Stimulated activated CD4-positive, alpha-beta T cell treated with anti-CD3 and anti-CD28 coated beads, Interleukin-1b, Interleukin-23, amount 100 ng/mL, for 24 hours (primary cell): ENCODE results near the gene KDM5B.
"Not testable (repeated sequence)": the region's sequence is repeated elsewhere in the genome, so short reads cannot be mapped to it uniquely, and the experiment has no call there.

ENCODE experiments used
- DNase-seq, 4 experiments: peaks; one replicate each; pipeline ENCODE4 v3.0.0-alpha.2; 2020; ENCODE audit warnings: low read depth in 4 of 4, low spot score in 1 of 4

Gene KDM5B

DNA sequence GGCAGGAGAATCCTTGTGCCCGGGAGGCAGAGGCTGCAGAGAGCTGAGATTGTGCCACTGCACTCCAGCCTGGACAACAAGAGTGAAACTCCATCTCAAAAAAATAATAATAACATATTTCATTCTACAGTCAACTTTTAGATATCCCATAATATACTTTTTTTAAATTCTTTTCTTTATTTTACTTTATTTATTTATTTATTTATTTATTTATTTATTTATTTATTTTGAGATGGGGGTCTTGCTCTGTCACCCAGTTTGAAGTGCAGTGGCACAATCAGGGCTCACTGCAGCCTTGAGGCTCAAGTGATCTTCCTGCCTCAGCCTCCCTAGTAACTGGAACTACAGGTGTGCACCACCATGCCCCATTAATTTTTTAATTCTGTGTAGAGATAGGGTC lies 94.0 kb downstream of the KDM5B start:
- not testable (repeated sequence) for DNase-seq

- no peak for DNase-seq
Observed at GRCh38 chr1:202713110-202713509, 95.1 kb downstream of the KDM5B start.

DNA sequence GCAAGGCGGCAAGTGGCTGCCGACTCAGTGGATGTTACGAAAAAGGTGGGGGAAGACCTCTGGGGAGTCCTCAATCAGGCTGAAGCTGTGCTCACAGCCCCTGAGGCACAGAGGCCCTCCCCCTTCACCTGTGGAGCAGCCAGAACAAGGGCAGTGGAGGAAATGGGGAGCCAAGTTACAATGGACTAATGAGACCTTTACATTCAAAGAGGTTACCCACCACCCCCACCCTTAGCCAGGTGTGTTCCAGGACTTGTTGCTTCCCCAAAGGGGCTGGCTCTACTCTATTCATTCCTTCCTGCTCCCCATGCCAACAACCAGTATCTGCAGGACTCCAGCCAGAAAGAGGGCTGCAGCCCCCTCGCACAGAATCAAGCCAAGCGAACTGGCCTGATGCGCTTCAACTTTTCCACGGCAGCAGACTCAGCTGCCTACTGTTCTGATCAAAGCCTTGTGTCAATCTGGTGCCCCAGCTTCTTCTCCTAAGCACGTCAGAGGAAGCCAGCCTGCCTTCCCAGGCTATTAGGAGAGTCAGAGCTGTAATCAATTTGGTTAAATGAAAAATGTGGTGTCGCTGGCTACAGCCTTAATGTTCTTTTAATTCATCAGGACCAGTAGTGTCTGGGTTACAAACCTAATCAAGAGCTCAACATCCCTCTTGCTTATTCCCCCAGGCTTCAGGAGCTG lies 96.1 kb downstream of the KDM5B start:
- no peak for DNase-seq

DNA sequence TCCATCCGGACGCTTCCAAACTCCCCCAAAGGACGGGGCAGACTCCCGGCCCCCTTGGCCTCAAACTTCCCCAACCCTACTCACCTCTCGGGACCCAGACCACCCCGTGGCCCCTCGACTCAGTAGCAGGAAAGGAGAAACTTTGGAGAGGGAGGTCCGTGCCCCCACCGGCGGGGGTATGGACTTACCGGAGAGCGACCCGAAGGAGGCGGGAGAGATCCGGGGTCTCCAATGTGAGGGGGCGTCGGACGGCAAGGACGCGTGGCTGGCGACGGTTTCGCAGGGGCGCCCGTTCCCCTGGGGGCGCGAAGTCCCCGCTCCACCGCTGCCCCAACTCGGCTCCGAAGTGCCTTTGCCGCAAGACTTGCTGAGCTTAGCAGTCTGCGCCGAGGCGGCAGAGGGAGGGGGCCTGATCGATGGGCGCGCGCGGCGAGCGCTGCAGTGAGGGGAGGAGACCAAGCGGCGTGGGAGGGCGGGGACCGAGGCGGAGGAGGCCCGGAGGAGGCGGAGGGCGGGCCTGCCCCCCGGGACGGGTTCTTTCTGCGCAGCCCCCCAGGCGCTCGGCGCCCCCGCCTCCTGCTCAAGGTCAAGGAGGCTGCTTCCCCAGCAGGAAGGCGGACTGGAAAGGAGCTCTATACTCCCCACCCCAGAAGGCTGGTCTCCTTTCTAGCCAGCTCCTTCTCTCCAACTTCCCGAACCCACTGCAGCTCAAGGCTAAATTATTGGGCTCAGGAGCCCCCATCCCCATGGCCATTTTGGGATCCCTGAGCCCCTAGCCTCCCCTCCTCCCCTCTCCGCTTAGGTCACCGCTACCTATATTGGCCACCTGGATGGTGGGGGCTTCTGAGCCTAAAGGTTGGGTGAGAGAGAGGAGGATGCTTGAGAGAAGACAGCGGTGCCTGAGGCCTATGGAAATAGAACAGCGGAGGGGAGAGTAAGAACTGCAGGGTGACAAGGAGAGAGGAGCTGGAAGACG lies 97.9 kb downstream of the KDM5B start, which contains the start of gene SYT2:
Gene SYT2, minus strand, starts transcription at position 385 of the 976 bp plus-strand sequence. CDS start 104,682 bp downstream, outside the sequence.
- DNase-seq: peak in 2 of 4 experiments; percentile 3 to 4

DNA sequence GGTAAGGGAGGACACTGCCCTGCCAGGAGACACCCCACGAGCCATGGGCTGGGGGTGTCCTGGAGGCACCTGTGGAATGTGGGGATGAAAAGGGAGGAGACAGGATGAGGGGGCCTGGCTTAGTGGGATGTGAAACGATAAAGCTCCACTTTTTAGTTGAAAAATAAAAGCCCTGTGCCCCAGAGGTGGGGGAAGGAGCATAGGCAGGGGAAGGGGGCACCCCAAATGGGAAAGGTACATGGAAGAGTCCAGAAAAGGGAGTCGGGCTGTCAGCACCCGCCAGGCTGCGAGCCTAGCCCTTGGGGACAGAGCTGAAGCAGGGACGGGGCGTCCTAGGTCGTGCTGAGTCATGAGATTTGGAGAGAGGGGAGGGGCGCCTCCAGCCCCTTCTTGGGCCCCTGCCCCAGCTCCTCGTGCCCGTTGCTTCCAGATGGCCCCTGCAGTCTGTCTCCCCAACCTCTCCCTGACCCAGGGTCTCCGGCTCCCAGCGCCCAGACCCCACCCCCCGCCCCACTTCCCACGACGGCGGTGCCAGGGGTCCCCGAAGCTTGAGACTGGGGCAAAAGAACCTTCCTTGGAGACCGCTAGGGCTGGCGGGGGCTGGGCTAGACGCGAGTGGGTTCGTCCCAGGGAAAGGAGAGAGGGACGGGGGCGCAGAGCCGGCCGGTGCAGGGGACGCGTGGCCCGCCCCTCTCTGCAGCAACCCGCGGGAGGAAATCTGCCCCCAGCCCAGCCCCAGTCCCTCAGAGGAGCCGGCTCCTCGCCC lies 98.8 kb downstream of the KDM5B start:
- DNase-seq: no peak

GRCh38 chr1:202708456-202709275 lies 99.6 kb downstream of the KDM5B start:
- no peak for DNase-seq

DNA sequence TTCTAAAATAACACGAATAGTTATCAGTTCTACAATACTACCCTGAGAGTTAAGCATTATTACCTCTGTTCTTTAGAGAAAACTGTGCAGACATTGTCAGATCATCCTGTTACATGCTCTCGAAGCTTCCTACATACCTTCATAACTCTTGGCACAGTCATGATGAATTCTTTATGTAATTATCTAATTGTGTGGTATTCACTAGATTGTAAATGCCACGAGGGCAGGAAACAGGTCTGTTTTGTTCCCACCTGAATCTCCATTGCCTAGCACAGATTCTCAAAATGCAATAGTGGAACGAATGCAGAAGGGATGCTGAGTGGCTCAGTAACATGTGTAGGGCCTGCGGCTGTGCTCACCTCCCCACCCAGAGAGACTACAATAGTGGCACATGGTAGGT lies 101.4 kb downstream of the KDM5B start:
- no peak for DNase-seq

- DNase-seq: no peak
Observed at GRCh38 chr1:202704601-202705000, 103.6 kb downstream of the KDM5B start.

GRCh38 chr1:202703191-202703590 lies 105.0 kb downstream of the KDM5B start:
- DNase-seq: no peak

GRCh38 chr1:202702088-202702487 lies 106.1 kb downstream of the KDM5B start:
- DNase-seq: no peak

DNA sequence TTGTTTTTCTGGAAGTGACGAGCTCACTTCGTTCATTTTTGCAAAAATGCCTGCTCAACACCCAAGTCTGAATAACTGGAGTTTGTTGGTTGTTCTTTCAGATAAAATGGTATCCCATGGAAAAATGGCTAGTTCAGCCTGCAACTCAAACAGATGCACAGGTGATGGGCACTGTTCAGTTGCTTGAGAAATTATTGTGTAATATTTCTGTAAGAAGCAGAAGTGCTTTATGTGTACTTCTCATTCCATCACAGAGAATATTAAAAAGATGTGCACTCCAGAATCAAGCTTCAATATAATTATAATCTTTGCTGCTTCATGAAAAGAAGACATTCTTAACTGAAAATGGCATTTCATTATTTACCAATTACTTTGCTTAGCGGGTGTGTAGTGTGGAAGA lies 107.0 kb downstream of the KDM5B start:
- DNase-seq: no peak

DNA sequence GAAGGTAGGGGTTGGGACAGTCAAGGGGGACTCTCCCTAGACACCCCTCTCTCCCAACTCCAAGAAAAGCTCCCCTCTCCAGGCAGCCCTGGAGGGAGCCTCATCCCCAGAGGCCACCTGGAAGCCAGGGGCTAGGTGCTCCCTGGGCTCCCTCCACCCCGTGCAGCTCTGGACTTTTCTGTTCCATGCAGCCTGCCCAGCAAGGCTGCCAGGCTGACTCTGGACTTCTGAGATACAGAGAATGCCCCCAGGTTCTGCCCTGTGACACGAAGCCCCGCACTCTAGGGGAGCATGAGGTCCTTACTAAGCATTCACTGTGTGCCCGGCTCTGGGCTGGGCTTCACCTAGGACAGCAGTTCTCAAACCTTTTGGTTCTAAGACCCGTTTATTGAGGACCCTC lies 108.2 kb downstream of the KDM5B start:
- no peak for DNase-seq

DNA sequence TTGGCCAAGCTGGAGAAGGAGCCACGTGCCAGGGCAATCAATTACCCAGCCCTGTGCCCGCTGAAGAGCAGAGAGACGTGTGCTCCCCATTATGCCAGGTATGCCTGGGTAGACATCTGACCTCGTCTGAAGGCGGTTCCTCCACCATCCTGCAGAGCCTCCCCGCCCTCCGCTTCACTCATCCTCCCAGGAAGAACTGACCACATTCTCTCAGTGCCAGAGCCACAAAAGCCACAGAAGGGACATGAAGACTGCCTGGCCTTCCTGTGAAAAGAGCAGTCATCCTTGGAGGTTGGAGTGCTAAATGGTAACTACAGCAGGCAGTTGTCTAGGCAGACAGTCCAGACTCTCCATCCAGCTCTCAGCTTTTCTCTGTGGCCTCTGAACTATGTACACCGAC lies 109.9 kb downstream of the KDM5B start:
- DNase-seq: no peak

- DNase-seq: no peak
Observed at GRCh38 chr1:202697038-202697437, 111.2 kb downstream of the KDM5B start.

- DNase-seq: no peak
Observed at GRCh38 chr1:202694314-202694713, 113.9 kb downstream of the KDM5B start.

GRCh38 chr1:202692959-202693555 lies 115.2 kb downstream of the KDM5B start:
- DNase-seq: peak; percentile 36 to 58 (median 42)

DNA sequence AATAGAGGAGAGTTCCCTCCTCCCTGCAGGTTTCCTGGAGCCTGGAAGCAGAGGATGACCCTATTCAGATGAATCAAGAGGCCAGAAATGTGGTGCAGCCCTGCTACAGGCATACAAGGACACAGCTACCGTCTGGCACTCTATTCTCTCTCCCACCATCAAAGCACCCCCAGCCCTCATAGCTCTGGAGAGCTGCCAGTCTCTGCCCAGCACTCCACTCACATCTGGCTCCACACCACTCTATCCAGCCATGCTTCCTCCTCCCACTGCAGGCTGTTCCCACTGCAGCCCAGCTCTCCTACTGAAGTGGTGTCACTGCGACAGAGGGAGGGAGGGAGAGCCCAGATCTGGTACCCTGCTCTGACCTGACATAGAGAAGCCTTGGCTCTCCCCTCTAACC lies 116.4 kb downstream of the KDM5B start:
- DNase-seq: no peak

DNA sequence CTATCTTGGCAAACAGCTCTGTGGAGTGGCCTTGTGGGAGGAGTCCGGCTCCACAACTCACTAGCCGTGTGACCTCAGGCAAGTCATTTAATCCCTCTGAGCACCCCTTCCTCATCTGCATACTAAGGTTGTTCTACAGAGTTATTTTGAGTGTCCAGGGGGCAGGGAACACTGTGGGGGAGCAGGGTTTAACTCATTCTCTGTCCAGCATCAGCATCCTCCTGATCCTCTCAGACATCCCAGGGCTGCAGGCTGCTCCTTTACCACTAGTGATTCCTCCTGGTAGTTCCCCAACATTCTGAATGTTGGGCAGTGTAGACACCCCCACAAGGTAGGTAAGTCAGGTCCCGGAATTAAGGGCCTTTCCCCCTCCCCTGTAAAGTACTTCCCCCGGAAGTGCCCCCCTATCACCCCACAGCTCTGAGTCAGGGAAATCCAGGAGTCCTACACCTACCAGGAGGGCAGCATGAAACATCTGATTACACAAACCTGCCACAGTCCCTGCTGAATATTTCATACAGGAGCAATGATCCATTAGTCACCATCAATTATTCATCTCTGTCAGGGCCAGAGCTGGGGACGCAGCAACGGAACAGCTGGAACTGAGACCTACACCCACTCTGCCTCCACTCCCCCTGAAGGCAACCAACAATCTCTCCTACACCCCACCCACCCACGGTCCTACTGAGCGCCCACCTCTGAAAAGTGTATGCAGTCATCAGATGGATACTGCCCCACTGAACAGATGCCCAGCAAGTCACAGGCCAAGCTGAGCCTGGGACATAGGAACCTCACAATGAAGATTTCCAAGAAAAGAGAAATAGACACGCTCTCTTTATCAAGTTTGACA lies 118.5 kb downstream of the KDM5B start:
- no peak for DNase-seq

DNA sequence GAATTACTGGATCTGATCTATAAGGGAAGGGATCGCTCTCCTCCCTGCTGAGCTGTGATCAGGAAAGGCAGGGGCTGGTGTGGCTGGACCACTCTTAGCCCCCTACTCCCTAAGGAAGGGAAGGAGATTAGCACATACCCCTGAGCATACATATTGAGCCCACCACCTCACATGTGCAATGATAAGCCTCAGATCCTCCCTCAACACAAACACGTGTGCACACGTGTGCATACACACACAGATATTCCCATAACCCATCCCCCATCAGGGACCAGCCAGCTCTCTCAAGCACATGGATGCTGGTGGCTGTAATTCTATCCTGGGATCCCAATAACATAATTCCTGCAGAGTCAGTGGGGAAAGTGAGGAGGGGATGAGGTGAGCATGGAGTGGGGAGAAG lies 119.1 kb downstream of the KDM5B start:
- DNase-seq: no peak
